ENCODE results near the gene SFT2D3.

GRCh38 chr2:127681288-127681804 lies 20.0 kb upstream of the SFT2D3 start:
- no peak for TF ChIP-seq POLR2A (IDR thresholded peaks at IDR 0.05; ENCODE audit: borderline replicate concordance, extremely low read depth, insufficient read depth, insufficient read length)
- TF ChIP-seq ATF3 (IDR thresholded peaks at IDR 0.05), result no peak
- TF ChIP-seq SP1 (IDR thresholded peaks at IDR 0.05; ENCODE audit: low read depth), result no peak
- TF ChIP-seq CTCF (IDR thresholded peaks at IDR 0.05 in 2 of 3, conservative IDR thresholded peaks at IDR 0.05 in 1 of 3; ENCODE audit: borderline replicate concordance in 1 of 3, insufficient read depth in 1 of 3, low read depth in 2 of 3, low read length in 2 of 3), result no peak
- no peak for TF ChIP-seq SRF (IDR thresholded peaks at IDR 0.05; ENCODE audit: low read depth)
- no peak for TF ChIP-seq YY1 (IDR thresholded peaks at IDR 0.05; ENCODE audit: extremely low read depth, insufficient replicate concordance, low read depth, low read length)
- TF ChIP-seq CBX3 (IDR thresholded peaks at IDR 0.05; ENCODE audit: low read depth), result no peak
- TF ChIP-seq EZH2 (IDR thresholded peaks at IDR 0.05), result no peak
- no peak for TF ChIP-seq POLR2AphosphoS5 (IDR thresholded peaks at IDR 0.05; ENCODE audit: low read depth, low read length)
- TF ChIP-seq CEBPB (IDR thresholded peaks at IDR 0.05; ENCODE audit: low read depth), result no peak
- TF ChIP-seq SIN3A (IDR thresholded peaks at IDR 0.05; ENCODE audit: low read depth), result no peak

All from HCT116 (cell line).